Stomach (tissue), 4 donors: ENCODE data around the gene PARVG.

ENCODE experiments used
- EP300 ChIP-seq: sonication (generic); formaldehyde crosslinking; IDR thresholded peaks from one replicate; pipeline ENCODE4 v1.6.1; 2017; ENCODE audit warnings: antibody characterized with exemption
- POLR2A ChIP-seq, 4 donors: fragments of 450-650 bp; IDR thresholded peaks; one replicate each; pipeline ENCODE4 v1.6.1; 2016; ENCODE audit warnings: antibody characterized with exemption in 4 of 4, control low read depth in 2 of 4, mild to moderate bottlenecking in 1 of 4, moderate library complexity in 1 of 4
- POLR2AphosphoS5 ChIP-seq, 3 donors: sonication (generic); formaldehyde crosslinking; IDR thresholded peaks; one replicate each; pipeline ENCODE4 v1.6.1; 2016; ENCODE audit warnings: antibody characterized with exemption in 3 of 3
- TF ChIP-seq, protein P1 (sequence below), 7 experiments: fragments of 450-650 bp in 4 of 7; fragments of 200-600 bp in 3 of 7; sonication (generic) in 3 of 7; IDR thresholded peaks; one replicate each; pipeline ENCODE4 v1.5.1; 2016 to 2019; ENCODE audit warnings: antibody characterized with exemption in 7 of 7, control low read depth in 2 of 7, mild to moderate bottlenecking in 1 of 7

DNA sequence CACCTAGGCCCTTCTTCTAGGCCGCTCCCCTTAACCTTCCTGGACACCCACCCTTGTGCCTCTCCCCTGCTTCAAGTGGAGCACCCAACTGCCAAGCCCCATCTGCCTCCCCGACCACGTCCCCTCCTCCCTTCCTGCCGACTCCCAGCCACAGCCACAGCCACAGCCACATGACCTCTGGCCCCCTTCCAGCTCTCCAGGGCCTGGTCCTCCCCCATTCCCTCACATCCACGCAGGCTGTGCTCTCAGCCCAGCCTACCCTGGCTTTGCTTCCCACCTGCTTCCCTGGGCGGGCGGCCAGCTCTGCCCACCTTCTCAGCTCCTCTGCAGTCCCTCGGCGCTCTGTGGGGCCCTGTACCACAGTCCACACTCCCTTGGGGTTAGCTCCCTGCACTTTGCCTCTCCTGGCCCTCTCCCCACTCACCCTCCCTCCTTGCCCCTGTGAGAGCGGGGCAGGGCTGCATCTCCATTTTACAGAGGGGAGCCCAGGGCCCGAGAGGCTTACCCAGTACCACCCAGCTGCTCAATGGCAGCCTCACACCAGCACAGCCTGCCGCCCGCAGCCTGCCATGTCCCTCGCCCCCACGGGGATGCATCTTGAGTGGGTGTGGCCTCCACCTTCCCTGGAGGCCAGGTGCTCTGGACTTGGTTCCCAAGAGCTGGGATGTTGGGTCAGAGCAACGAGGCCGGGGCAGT is 20.3 kb downstream of the PARVG start:
- TF ChIP-seq, protein P1, sequence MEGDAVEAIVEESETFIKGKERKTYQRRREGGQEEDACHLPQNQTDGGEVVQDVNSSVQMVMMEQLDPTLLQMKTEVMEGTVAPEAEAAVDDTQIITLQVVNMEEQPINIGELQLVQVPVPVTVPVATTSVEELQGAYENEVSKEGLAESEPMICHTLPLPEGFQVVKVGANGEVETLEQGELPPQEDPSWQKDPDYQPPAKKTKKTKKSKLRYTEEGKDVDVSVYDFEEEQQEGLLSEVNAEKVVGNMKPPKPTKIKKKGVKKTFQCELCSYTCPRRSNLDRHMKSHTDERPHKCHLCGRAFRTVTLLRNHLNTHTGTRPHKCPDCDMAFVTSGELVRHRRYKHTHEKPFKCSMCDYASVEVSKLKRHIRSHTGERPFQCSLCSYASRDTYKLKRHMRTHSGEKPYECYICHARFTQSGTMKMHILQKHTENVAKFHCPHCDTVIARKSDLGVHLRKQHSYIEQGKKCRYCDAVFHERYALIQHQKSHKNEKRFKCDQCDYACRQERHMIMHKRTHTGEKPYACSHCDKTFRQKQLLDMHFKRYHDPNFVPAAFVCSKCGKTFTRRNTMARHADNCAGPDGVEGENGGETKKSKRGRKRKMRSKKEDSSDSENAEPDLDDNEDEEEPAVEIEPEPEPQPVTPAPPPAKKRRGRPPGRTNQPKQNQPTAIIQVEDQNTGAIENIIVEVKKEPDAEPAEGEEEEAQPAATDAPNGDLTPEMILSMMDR (IDR thresholded peaks at IDR 0.05): no peak
- TF ChIP-seq POLR2AphosphoS5 (IDR thresholded peaks at IDR 0.05) (no peak), POLR2A (IDR thresholded peaks at IDR 0.05) (no peak), EP300 (no peak)
